ENCODE measurements around the gene THY1.

THY1 gene

GRCh38 chr11:119419246-119419645 is 3.7 kb downstream of the THY1 start:
- H3K27me3 ChIP-seq (replicated peaks; ENCODE audit: control insufficient read depth, insufficient read depth, low read length, poor library complexity, severe bottlenecking), result peaks cover 10% of the 10 kb centered on the region
- no peak overlapping the region for H3K27ac ChIP-seq (ENCODE audit: insufficient read depth, low read length, poor library complexity, severe bottlenecking)
- H3K36me3 ChIP-seq (ENCODE audit: control insufficient read depth, insufficient read depth, low read length), result no peaks in the 10 kb centered on the region
- peaks cover 16% of the 10 kb centered on the region for H3K4me1 ChIP-seq (ENCODE audit: control insufficient read depth, insufficient read depth, low read length, poor library complexity, severe bottlenecking)
- H3K4me3 ChIP-seq (ENCODE audit: insufficient read depth, low read depth, low read length, poor library complexity, severe bottlenecking), result no peak overlapping the region
- H3K9me3 ChIP-seq (ENCODE audit: control insufficient read depth, low read length), result no peaks in the 10 kb centered on the region
- no peak for DNase-seq

DNA sequence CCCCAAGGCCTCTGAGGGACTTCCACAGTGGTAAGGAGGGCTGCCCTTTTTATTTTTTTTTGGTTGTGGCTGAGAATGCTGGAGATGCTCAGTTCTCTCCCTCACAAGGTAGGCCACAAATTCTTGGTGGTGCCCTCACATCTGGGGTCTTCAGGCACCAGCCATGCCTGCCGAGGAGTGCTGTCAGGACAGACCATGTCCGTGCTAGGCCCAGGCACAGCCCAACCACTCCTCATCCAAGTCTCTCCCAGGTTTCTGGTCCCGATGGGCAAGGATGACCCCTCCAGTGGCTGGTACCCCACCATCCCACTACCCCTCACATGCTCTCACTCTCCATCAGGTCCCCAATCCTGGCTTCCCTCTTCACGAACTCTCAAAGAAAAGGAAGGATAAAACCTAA is 4.2 kb downstream of the THY1 start:
- peaks cover 10% of the 10 kb centered on the region for H3K27me3 ChIP-seq (replicated peaks; ENCODE audit: control insufficient read depth, insufficient read depth, low read length, poor library complexity, severe bottlenecking)
- peaks cover 16% of the 10 kb centered on the region for H3K4me1 ChIP-seq (ENCODE audit: control insufficient read depth, insufficient read depth, low read length, poor library complexity, severe bottlenecking)
- DNase-seq, result no peak
- no peak overlapping the region for H3K4me3 ChIP-seq (ENCODE audit: insufficient read depth, low read depth, low read length, poor library complexity, severe bottlenecking)
- no peaks in the 10 kb centered on the region for H3K36me3 ChIP-seq (ENCODE audit: control insufficient read depth, insufficient read depth, low read length)
- no peak overlapping the region for H3K27ac ChIP-seq (ENCODE audit: insufficient read depth, low read length, poor library complexity, severe bottlenecking)
- no peaks in the 10 kb centered on the region for H3K9me3 ChIP-seq (ENCODE audit: control insufficient read depth, low read length)

- peaks cover 13% of the 10 kb centered on the region for H3K4me1 ChIP-seq (ENCODE audit: control insufficient read depth, insufficient read depth, low read length, poor library complexity, severe bottlenecking)
Measured at GRCh38 chr11:119417726-119418540, 5.0 kb downstream of the THY1 start.

GRCh38 chr11:119416606-119417580 is 6.1 kb downstream of the THY1 start:
- H3K4me3 ChIP-seq (ENCODE audit: insufficient read depth, low read depth, low read length, poor library complexity, severe bottlenecking), result no peak overlapping the region
- H3K27me3 ChIP-seq (replicated peaks; ENCODE audit: control insufficient read depth, insufficient read depth, low read length, poor library complexity, severe bottlenecking), result peaks cover 8% of the 10 kb centered on the region
- H3K9me3 ChIP-seq (ENCODE audit: control insufficient read depth, low read length), result no peaks in the 10 kb centered on the region
- peaks cover 2% of the 10 kb centered on the region for H3K4me1 ChIP-seq (ENCODE audit: control insufficient read depth, insufficient read depth, low read length, poor library complexity, severe bottlenecking)
- H3K36me3 ChIP-seq (ENCODE audit: control insufficient read depth, insufficient read depth, low read length), result no peaks in the 10 kb centered on the region
- DNase-seq, result no peak
- H3K27ac ChIP-seq (ENCODE audit: insufficient read depth, low read length, poor library complexity, severe bottlenecking), result no peak overlapping the region

More at GRCh38 chr11:119417726-119418540, 5.0 kb downstream of the THY1 start:
- no peak overlapping the region for H3K27ac ChIP-seq (ENCODE audit: insufficient read depth, low read length, poor library complexity, severe bottlenecking)
- no peak for DNase-seq
- no peaks in the 10 kb centered on the region for H3K9me3 ChIP-seq (ENCODE audit: control insufficient read depth, low read length)
- no peak overlapping the region for H3K4me3 ChIP-seq (ENCODE audit: insufficient read depth, low read depth, low read length, poor library complexity, severe bottlenecking)
- no peaks in the 10 kb centered on the region for H3K36me3 ChIP-seq (ENCODE audit: control insufficient read depth, insufficient read depth, low read length)
- H3K27me3 ChIP-seq (replicated peaks; ENCODE audit: control insufficient read depth, insufficient read depth, low read length, poor library complexity, severe bottlenecking), result peaks cover 10% of the 10 kb centered on the region

GRCh38 chr11:119415966-119416365 is 7.0 kb downstream of the THY1 start:
- H3K27me3 ChIP-seq (replicated peaks; ENCODE audit: control insufficient read depth, insufficient read depth, low read length, poor library complexity, severe bottlenecking), result no peaks in the 10 kb centered on the region

DNA sequence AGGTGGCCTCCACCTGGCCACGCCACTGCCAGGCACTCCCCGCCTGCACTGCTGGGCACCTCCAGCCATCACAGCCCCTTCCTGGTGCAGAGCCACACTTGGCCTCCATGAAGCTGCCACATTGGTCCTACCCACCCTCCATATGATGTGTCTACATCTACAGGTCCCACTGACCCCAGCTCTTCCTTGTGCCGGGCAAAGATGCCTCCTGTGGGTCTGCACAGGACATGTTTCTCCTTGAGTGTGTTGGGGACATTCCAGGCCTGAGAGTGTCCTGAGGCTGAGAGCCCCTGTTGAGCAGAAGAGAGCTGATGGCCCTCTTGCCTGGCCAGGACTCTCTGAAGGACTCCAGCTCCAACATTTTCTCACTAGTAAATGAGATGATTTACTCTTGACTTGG is 7.5 kb downstream of the THY1 start:
- Histone ChIP-seq H3K27ac (ENCODE audit: insufficient read depth, low read length, poor library complexity, severe bottlenecking) (no peak overlapping the region), H3K4me1 (ENCODE audit: control insufficient read depth, insufficient read depth, low read length, poor library complexity, severe bottlenecking) (no peaks in the 10 kb centered on the region), H3K27me3 (replicated peaks; ENCODE audit: control insufficient read depth, insufficient read depth, low read length, poor library complexity, severe bottlenecking) (no peaks in the 10 kb centered on the region), H3K4me3 (ENCODE audit: insufficient read depth, low read depth, low read length, poor library complexity, severe bottlenecking) (no peak overlapping the region), H3K36me3 (ENCODE audit: control insufficient read depth, insufficient read depth, low read length) (no peaks in the 10 kb centered on the region), H3K9me3 (ENCODE audit: control insufficient read depth, low read length) (no peaks in the 10 kb centered on the region)
- DNase-seq, result no peak

More at GRCh38 chr11:119415966-119416365, 7.0 kb downstream of the THY1 start:
- H3K9me3 ChIP-seq (ENCODE audit: control insufficient read depth, low read length), result no peaks in the 10 kb centered on the region
- no peaks in the 10 kb centered on the region for H3K4me1 ChIP-seq (ENCODE audit: control insufficient read depth, insufficient read depth, low read length, poor library complexity, severe bottlenecking)
- H3K36me3 ChIP-seq (ENCODE audit: control insufficient read depth, insufficient read depth, low read length), result no peaks in the 10 kb centered on the region
- DNase-seq, result no peak
- H3K4me3 ChIP-seq (ENCODE audit: insufficient read depth, low read depth, low read length, poor library complexity, severe bottlenecking), result no peak overlapping the region
- H3K27ac ChIP-seq (ENCODE audit: insufficient read depth, low read length, poor library complexity, severe bottlenecking), result no peak overlapping the region

GRCh38 chr11:119414734-119415133 is 8.2 kb downstream of the THY1 start:
- no peaks in the 10 kb centered on the region for H3K9me3 ChIP-seq (ENCODE audit: control insufficient read depth, low read length)
- no peaks in the 10 kb centered on the region for H3K36me3 ChIP-seq (ENCODE audit: control insufficient read depth, insufficient read depth, low read length)
- no peaks in the 10 kb centered on the region for H3K4me1 ChIP-seq (ENCODE audit: control insufficient read depth, insufficient read depth, low read length, poor library complexity, severe bottlenecking)
- no peak overlapping the region for H3K4me3 ChIP-seq (ENCODE audit: insufficient read depth, low read depth, low read length, poor library complexity, severe bottlenecking)
- no peak for DNase-seq
- H3K27me3 ChIP-seq (replicated peaks; ENCODE audit: control insufficient read depth, insufficient read depth, low read length, poor library complexity, severe bottlenecking), result no peaks in the 10 kb centered on the region
- no peak overlapping the region for H3K27ac ChIP-seq (ENCODE audit: insufficient read depth, low read length, poor library complexity, severe bottlenecking)

- Histone ChIP-seq H3K36me3 (ENCODE audit: control insufficient read depth, insufficient read depth, low read length) (no peaks in the 10 kb centered on the region), H3K9me3 (ENCODE audit: control insufficient read depth, low read length) (no peaks in the 10 kb centered on the region)
Measured at GRCh38 chr11:119414321-119414720, 8.7 kb downstream of the THY1 start.

GRCh38 chr11:119412072-119412471 is 10.9 kb downstream of the THY1 start:
- Histone ChIP-seq H3K27ac (ENCODE audit: insufficient read depth, low read length, poor library complexity, severe bottlenecking) (no peak overlapping the region), H3K27me3 (replicated peaks; ENCODE audit: control insufficient read depth, insufficient read depth, low read length, poor library complexity, severe bottlenecking) (no peaks in the 10 kb centered on the region), H3K4me3 (ENCODE audit: insufficient read depth, low read depth, low read length, poor library complexity, severe bottlenecking) (no peak overlapping the region), H3K4me1 (ENCODE audit: control insufficient read depth, insufficient read depth, low read length, poor library complexity, severe bottlenecking) (no peaks in the 10 kb centered on the region), H3K36me3 (ENCODE audit: control insufficient read depth, insufficient read depth, low read length) (no peaks in the 10 kb centered on the region), H3K9me3 (ENCODE audit: control insufficient read depth, low read length) (no peaks in the 10 kb centered on the region)
- DNase-seq, result no peak

More at GRCh38 chr11:119414321-119414720, 8.7 kb downstream of the THY1 start:
- Histone ChIP-seq H3K27ac (ENCODE audit: insufficient read depth, low read length, poor library complexity, severe bottlenecking) (no peak overlapping the region), H3K27me3 (replicated peaks; ENCODE audit: control insufficient read depth, insufficient read depth, low read length, poor library complexity, severe bottlenecking) (no peaks in the 10 kb centered on the region), H3K4me1 (ENCODE audit: control insufficient read depth, insufficient read depth, low read length, poor library complexity, severe bottlenecking) (no peaks in the 10 kb centered on the region), H3K4me3 (ENCODE audit: insufficient read depth, low read depth, low read length, poor library complexity, severe bottlenecking) (no peak overlapping the region)
- DNase-seq, result no peak

- Histone ChIP-seq H3K27me3 (replicated peaks; ENCODE audit: control insufficient read depth, insufficient read depth, low read length, poor library complexity, severe bottlenecking) (no peaks in the 10 kb centered on the region), H3K36me3 (ENCODE audit: control insufficient read depth, insufficient read depth, low read length) (no peaks in the 10 kb centered on the region), H3K9me3 (ENCODE audit: control insufficient read depth, low read length) (no peaks in the 10 kb centered on the region), H3K4me3 (ENCODE audit: insufficient read depth, low read depth, low read length, poor library complexity, severe bottlenecking) (no peak overlapping the region), H3K4me1 (ENCODE audit: control insufficient read depth, insufficient read depth, low read length, poor library complexity, severe bottlenecking) (no peaks in the 10 kb centered on the region), H3K27ac (ENCODE audit: insufficient read depth, low read length, poor library complexity, severe bottlenecking) (no peak overlapping the region)
- no peak for DNase-seq
Measured at GRCh38 chr11:119410501-119410900, 12.5 kb downstream of the THY1 start.

All from effector memory CD4-positive, alpha-beta T cell (primary cell).